B cell (primary cell): ENCODE results near the gene MYO16. TPM values are rescaled to one million over a fixed set of nuclear protein-coding genes. Genes with fewer than 3 reads are reported as not detected.

ENCODE experiments used
- ATAC-seq: fragments of 200-7000 bp; cut with Tn5 transposase; one replicate; pipeline ENCODE4 v1.10.0; 2021; ENCODE audit warnings: low read depth, mild to moderate bottlenecking, moderate number of reproducible peaks, moderate library complexity
- CTCF ChIA-PET: fragments of 350-600 bp; sonication (Branson Sonifier 250); formaldehyde crosslinking; loops from one replicate; lab custom pipeline; 2021; ENCODE audit warnings: antibody characterized with exemption, inconsistent platforms; lab: Charles Lee
- POLR2A ChIA-PET: fragments of 350-600 bp; sonication (Branson Sonifier 250); formaldehyde crosslinking; loops from one replicate; lab custom pipeline; 2021; ENCODE audit warnings: antibody characterized with exemption; lab: Charles Lee
- DNase-seq: peaks from one replicate; pipeline ENCODE4 v3.0.0; 2013
- H2AFZ ChIP-seq: 2 replicates; pipeline ENCODE4 v1.6.1; 2012; ENCODE audit warnings: mild to moderate bottlenecking, low read depth, low read length; ENCODE audit not compliant: insufficient read depth, poor library complexity, severe bottlenecking
- H3K27ac ChIP-seq, 2 donors: 1 replicate in 1 of 2; 2 replicates in 1 of 2; pipeline ENCODE4 v1.5.1; 2012 to 2013; ENCODE audit warnings: low read length in 2 of 2, mild to moderate bottlenecking in 2 of 2, moderate library complexity in 1 of 2
- H3K27me3 ChIP-seq, 4 experiments: fragments of 200-600 bp in 1 of 4; sonication (generic) in 1 of 4; replicated peaks in 1 of 4; 1 replicate in 2 of 4; 2 replicates in 2 of 4; pipeline versions ENCODE4 v1.6.1 to v1.7.0; 2013 to 2016; ENCODE audit warnings: low read length in 3 of 4, mild to moderate bottlenecking in 2 of 4, mixed read lengths in 1 of 4, moderate library complexity in 1 of 4; ENCODE audit not compliant: insufficient read depth in 4 of 4, control insufficient read depth in 3 of 4; ENCODE audit errors: control extremely low read depth in 1 of 4
- H3K36me3 ChIP-seq, 2 experiments: replicated peaks in 1 of 2; 1 replicate in 1 of 2; 2 replicates in 1 of 2; pipeline versions ENCODE4 v1.6.1 to v1.7.1; 2013; ENCODE audit warnings: low read length in 1 of 2; ENCODE audit not compliant: insufficient read depth in 2 of 2, control insufficient read depth in 1 of 2; ENCODE audit errors: control extremely low read depth in 1 of 2, extremely low read depth in 1 of 2
- H3K4me1 ChIP-seq, 2 donors: fragments of 200-600 bp in 1 of 2; sonication (generic) in 1 of 2; 1 replicate in 1 of 2; 2 replicates in 1 of 2; pipeline versions ENCODE4 v1.5.1 to v1.6.1; 2013 to 2017; ENCODE audit warnings: low read length in 2 of 2; ENCODE audit not compliant: control insufficient read depth in 2 of 2, insufficient read depth in 2 of 2
- H3K4me2 ChIP-seq: replicated peaks from 2 replicates; pipeline ENCODE3; 2012; ENCODE audit warnings: mild to moderate bottlenecking, low read depth, low read length; ENCODE audit not compliant: poor library complexity, severe bottlenecking
- H3K4me3 ChIP-seq, 5 experiments: fragments of 200-600 bp in 1 of 5; sonication (generic) in 1 of 5; 1 replicate in 3 of 5; 2 replicates in 2 of 5; pipeline versions ENCODE4 v1.5.1 to v1.7.0; 2011 to 2016; ENCODE audit warnings: low read length in 4 of 5, mild to moderate bottlenecking in 4 of 5, low read depth in 2 of 5, control low read depth in 1 of 5, moderate library complexity in 1 of 5; ENCODE audit not compliant: insufficient read depth in 1 of 5; ENCODE audit errors: control extremely low read depth in 1 of 5, extremely low read depth in 1 of 5
- H3K79me2 ChIP-seq: fragments of 200-600 bp; sonication (generic); one replicate; pipeline ENCODE4 v1.6.0; 2016; ENCODE audit warnings: low read length; ENCODE audit not compliant: control insufficient read depth, insufficient read depth
- H3K9ac ChIP-seq: fragments of 200-600 bp; sonication (generic); 2 replicates; pipeline ENCODE4 v1.6.1; 2017; ENCODE audit warnings: mild to moderate bottlenecking, low read length, moderate library complexity
- H3K9me3 ChIP-seq, 3 donors: one replicate each; pipeline versions ENCODE4 v1.6.1 to v1.7.1; 2013; ENCODE audit warnings: low read length in 2 of 3; ENCODE audit not compliant: control insufficient read depth in 2 of 3, insufficient read depth in 1 of 3; ENCODE audit errors: control extremely low read depth in 1 of 3
- H4K20me1 ChIP-seq: 2 replicates; pipeline ENCODE4 v1.6.0; 2012; ENCODE audit warnings: mild to moderate bottlenecking, low read length; ENCODE audit not compliant: insufficient read depth, control insufficient read depth, poor library complexity, severe bottlenecking
- H3K27ac Mint-ChIP-seq: one replicate; pipeline ENCODE4 v1.8.0; 2021; ENCODE audit warnings: mixed read lengths
- H3K27me3 Mint-ChIP-seq: one replicate; pipeline ENCODE4 v1.8.0; 2021; ENCODE audit warnings: mixed read lengths
- H3K4me1 Mint-ChIP-seq: one replicate; pipeline ENCODE4 v1.8.0; 2021; ENCODE audit warnings: mixed read lengths
- H3K4me3 Mint-ChIP-seq: one replicate; pipeline ENCODE4 v1.8.0; 2021; ENCODE audit warnings: mixed read lengths
- H3K9me3 Mint-ChIP-seq: one replicate; pipeline ENCODE4 v1.8.0; 2022; ENCODE audit warnings: mixed read lengths; ENCODE audit not compliant: insufficient read depth
- EZH2 ChIP-seq: IDR thresholded peaks from 2 replicates; pipeline ENCODE4 v1.6.1; 2012; ENCODE audit warnings: borderline replicate concordance, low read depth, mild to moderate bottlenecking, moderate library complexity, low read length; ENCODE audit not compliant: insufficient read depth, poor library complexity, severe bottlenecking
- WGBS: methylation state at CpG from one replicate; pipeline ENCODE4 v1.1.5; 2013; ENCODE audit warnings: missing lambda C conversion rate; ENCODE audit not compliant: insufficient coverage; 5-methylcytosine and 5-hydroxymethylcytosine counted together
- intact Hi-C: fragments of 100-400 bp; cut with micrococcal nuclease; formaldehyde crosslinking; loops from one replicate; pipeline ENCODE4 v1.10.0; 2022
- polyA plus RNA-seq: library from polyadenylated mRNA; depleted of rRNA; stranded (reverse); fragments of >200 nt; gene quantifications from 2 replicates; pipeline ENCODE4 v1.2.3, GENCODE V29; 2012
- total RNA-seq, 2 donors: library from RNA; stranded (reverse); fragments of 120-200 nt in 1 of 2; gene quantifications; 1 replicate in 1 of 2; 2 replicates in 1 of 2; pipeline versions ENCODE4 v1.2.3 to v1.2.4, GENCODE V29; 2013 to 2022
- TF ChIP-seq, protein P1 (sequence below): fragments of 200-600 bp; IDR thresholded peaks from one replicate; pipeline ENCODE4 v1.8.0; 2022; ENCODE audit warnings: antibody characterized with exemption, mild to moderate bottlenecking

Gene MYO16
- total and polyA plus RNA-seq, 2 donors (not counting 1 experiment from before 2014, with no cell fraction given), result not detected

DNA sequence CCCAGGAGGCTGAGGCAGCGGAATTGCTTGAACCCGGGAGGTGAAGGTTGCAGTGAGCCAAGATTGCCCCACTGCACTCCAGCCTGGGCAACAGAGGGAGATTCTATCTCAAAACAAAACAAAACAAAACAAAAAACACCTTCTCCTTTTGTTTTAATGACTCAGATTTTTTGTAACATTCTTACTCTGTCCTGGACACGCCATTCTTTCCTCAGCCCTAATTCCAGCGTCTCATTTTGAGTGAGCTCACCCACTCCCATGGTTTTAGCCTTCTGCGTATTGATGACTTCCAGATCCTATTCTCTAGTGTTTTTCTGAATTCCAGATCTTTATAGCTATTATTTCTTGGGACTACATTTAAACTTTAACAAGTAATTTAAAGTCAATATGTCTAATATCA is 326.3 kb downstream of the MYO16 start:
- 95% methylated on average over 4 of the region's 5 CpGs for WGBS
- intact Hi-C loops, result no loop called here
- DNase-seq (no peak), ATAC-seq (no peak)
- no peaks in the 10 kb centered on the region for H3K4me1 Mint-ChIP-seq
- no peak overlapping the region for H2AFZ ChIP-seq
- TF ChIP-seq, protein P1, sequence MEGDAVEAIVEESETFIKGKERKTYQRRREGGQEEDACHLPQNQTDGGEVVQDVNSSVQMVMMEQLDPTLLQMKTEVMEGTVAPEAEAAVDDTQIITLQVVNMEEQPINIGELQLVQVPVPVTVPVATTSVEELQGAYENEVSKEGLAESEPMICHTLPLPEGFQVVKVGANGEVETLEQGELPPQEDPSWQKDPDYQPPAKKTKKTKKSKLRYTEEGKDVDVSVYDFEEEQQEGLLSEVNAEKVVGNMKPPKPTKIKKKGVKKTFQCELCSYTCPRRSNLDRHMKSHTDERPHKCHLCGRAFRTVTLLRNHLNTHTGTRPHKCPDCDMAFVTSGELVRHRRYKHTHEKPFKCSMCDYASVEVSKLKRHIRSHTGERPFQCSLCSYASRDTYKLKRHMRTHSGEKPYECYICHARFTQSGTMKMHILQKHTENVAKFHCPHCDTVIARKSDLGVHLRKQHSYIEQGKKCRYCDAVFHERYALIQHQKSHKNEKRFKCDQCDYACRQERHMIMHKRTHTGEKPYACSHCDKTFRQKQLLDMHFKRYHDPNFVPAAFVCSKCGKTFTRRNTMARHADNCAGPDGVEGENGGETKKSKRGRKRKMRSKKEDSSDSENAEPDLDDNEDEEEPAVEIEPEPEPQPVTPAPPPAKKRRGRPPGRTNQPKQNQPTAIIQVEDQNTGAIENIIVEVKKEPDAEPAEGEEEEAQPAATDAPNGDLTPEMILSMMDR, result no peak
- no peak for TF ChIP-seq EZH2
- no peaks in the 10 kb centered on the region for H3K27me3 ChIP-seq
- H3K27ac Mint-ChIP-seq, result no peak overlapping the region
- no peaks in the 10 kb centered on the region for H3K4me1 ChIP-seq
- no peak overlapping the region for H3K4me3 ChIP-seq
- peaks cover 19% of the 10 kb centered on the region for H3K27me3 Mint-ChIP-seq
- H3K9me3 ChIP-seq, result no peaks in the 10 kb centered on the region
- H4K20me1 ChIP-seq, result no peaks in the 10 kb centered on the region
- POLR2A ChIA-PET, result interaction anchor here (0.6 kb wide), 1 partner anchor 20 kb away, joined by 5 read pairs; no protein-coding TSS in a partner anchor
- H3K9me3 Mint-ChIP-seq, result no peaks in the 10 kb centered on the region
- H3K4me3 Mint-ChIP-seq, result no peak overlapping the region
- no peak overlapping the region for H3K9ac ChIP-seq
- CTCF ChIA-PET, result no interaction called here
- H3K79me2 ChIP-seq, result no peaks in the 10 kb centered on the region
- no peak overlapping the region for H3K4me2 ChIP-seq
- H3K27ac ChIP-seq, result no peak overlapping the region
- H3K36me3 ChIP-seq, result no peaks in the 10 kb centered on the region

DNA sequence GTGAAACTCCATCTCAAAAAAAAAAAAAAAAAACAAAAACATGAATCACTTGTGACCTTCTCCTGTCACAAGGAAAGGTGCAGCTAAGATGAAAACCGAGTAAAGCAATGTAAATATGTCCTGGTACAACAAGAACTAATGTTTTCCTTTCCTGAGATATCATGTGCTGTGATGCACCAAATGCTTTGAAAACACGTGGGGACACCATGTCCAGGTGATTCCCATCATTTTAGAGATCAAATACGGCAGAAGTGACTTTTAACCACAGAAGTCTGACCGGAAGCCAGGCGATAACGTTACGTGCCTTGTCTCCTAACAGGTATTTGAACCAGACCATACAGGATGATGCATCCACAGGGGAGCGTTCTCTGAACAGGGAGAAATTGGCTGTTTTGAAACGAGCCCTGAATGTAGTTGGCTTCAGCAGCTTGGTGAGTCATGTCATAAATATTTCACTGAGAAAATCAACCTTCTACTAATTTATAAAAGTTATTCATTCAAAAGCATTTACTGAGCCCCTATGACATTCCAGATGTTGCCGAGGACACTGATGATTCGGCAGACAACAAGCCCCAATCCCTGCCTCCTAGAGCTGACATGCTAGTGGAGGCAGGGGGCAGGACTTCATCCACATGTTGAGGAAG is 328.1 kb downstream of the MYO16 start:
- ATAC-seq, result no peak
- Histone ChIP-seq H3K36me3 (no peaks in the 10 kb centered on the region), H3K27ac (no peak overlapping the region), H3K9ac (no peak overlapping the region), H3K27me3 (no peaks in the 10 kb centered on the region), H3K9me3 (no peaks in the 10 kb centered on the region), H3K4me3 (no peak overlapping the region), H3K4me1 (no peaks in the 10 kb centered on the region), H4K20me1 (no peaks in the 10 kb centered on the region), H3K4me2 (no peak overlapping the region), H2AFZ (no peak overlapping the region), H3K79me2 (no peaks in the 10 kb centered on the region)
- WGBS, result 80% methylated on average over 7 of the region's 11 CpGs
- POLR2A ChIA-PET, result no interaction called here
- Mint-ChIP-seq H3K9me3 (no peaks in the 10 kb centered on the region), H3K4me1 (no peaks in the 10 kb centered on the region), H3K27ac (no peak overlapping the region), H3K27me3 (peaks cover 19% of the 10 kb centered on the region), H3K4me3 (no peak overlapping the region)
- intact Hi-C loops, result no loop called here
- CTCF ChIA-PET, result no interaction called here
- DNase-seq, result no peak
- TF ChIP-seq, protein P1, result no peak
